ENCODE measurements around the gene TRIM45.

The TRIM45 gene

GRCh38 chr1:117068580-117068979 is 53.0 kb downstream of the TRIM45 start:
- Histone ChIP-seq H3K9me3 (ENCODE audit: control insufficient read depth, insufficient read depth, low read length) (no peaks in the 10 kb centered on the region), H3K4me1 (ENCODE audit: control insufficient read depth, insufficient read depth, low read length) (no peaks in the 10 kb centered on the region), H3K9ac (ENCODE audit: low read depth, low read length) (no peak overlapping the region), H3K4me3 (ENCODE audit: low read depth, low read length) (no peak overlapping the region), H3K36me3 (ENCODE audit: control insufficient read depth, insufficient read depth, low read length) (no peaks in the 10 kb centered on the region), H3K27me3 (ENCODE audit: control insufficient read depth, insufficient read depth, low read length) (no peaks in the 10 kb centered on the region)

GRCh38 chr1:117067533-117068370 is 53.8 kb downstream of the TRIM45 start:
- no peaks in the 10 kb centered on the region for H3K4me1 ChIP-seq (ENCODE audit: control insufficient read depth, insufficient read depth, low read length)
- no peak overlapping the region for H3K9ac ChIP-seq (ENCODE audit: low read depth, low read length)
- no peaks in the 10 kb centered on the region for H3K36me3 ChIP-seq (ENCODE audit: control insufficient read depth, insufficient read depth, low read length)
- no peaks in the 10 kb centered on the region for H3K27me3 ChIP-seq (ENCODE audit: control insufficient read depth, insufficient read depth, low read length)
- no peak overlapping the region for H3K4me3 ChIP-seq (ENCODE audit: low read depth, low read length)
- no peaks in the 10 kb centered on the region for H3K9me3 ChIP-seq (ENCODE audit: control insufficient read depth, insufficient read depth, low read length)

GRCh38 chr1:117066367-117066766 is 55.2 kb downstream of the TRIM45 start:
- no peaks in the 10 kb centered on the region for H3K36me3 ChIP-seq (ENCODE audit: control insufficient read depth, insufficient read depth, low read length)
- no peak overlapping the region for H3K9ac ChIP-seq (ENCODE audit: low read depth, low read length)
- peaks cover 2% of the 10 kb centered on the region for H3K4me1 ChIP-seq (ENCODE audit: control insufficient read depth, insufficient read depth, low read length)
- H3K4me3 ChIP-seq (ENCODE audit: low read depth, low read length) = no peak overlapping the region
- H3K27me3 ChIP-seq (ENCODE audit: control insufficient read depth, insufficient read depth, low read length) = no peaks in the 10 kb centered on the region
- no peaks in the 10 kb centered on the region for H3K9me3 ChIP-seq (ENCODE audit: control insufficient read depth, insufficient read depth, low read length)

- H3K9ac ChIP-seq (ENCODE audit: low read depth, low read length) = no peak overlapping the region
These were observed 59.5 kb downstream of the TRIM45 start for GRCh38 chr1:117061986-117062415.

More at GRCh38 chr1:117061986-117062415, 59.5 kb downstream of the TRIM45 start:
- no peaks in the 10 kb centered on the region for H3K36me3 ChIP-seq (ENCODE audit: control insufficient read depth, insufficient read depth, low read length)
- H3K4me3 ChIP-seq (ENCODE audit: low read depth, low read length) = no peak overlapping the region
- peaks cover 8% of the 10 kb centered on the region for H3K4me1 ChIP-seq (ENCODE audit: control insufficient read depth, insufficient read depth, low read length)
- no peaks in the 10 kb centered on the region for H3K9me3 ChIP-seq (ENCODE audit: control insufficient read depth, insufficient read depth, low read length)
- H3K27me3 ChIP-seq (ENCODE audit: control insufficient read depth, insufficient read depth, low read length) = no peaks in the 10 kb centered on the region

All from iPS-15b (cell line).